Measurements from ENCODE around the gene TAB2.

DNA sequence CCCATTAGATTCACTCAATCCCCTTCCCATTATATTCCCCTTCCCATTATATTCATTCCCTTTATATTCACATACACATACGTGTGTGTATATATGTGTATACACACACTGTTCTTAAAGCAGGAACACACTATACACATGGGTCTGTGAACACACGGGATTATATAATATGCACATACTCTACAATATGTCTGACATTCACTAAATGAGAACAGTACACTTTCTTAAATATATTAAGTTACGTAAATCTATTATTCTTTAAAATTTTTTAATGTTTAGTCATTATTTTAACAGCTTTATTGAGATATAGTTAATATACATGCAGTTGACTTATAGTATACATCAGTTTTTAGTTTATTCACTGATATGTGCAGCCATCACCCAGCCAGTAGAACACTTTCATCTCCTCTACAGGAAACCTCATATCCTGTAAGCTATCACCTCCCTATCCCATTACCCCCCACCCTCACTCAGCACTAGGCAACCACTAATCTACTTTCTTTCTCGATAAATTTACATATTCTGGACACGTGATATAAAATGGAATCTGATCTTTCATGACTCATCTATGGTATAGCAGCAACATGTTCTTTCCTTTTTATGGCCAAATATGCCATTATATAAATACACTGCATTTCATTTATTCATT, 68.6 kb downstream of the TAB2 start:
- TF ChIP-seq, protein P1, sequence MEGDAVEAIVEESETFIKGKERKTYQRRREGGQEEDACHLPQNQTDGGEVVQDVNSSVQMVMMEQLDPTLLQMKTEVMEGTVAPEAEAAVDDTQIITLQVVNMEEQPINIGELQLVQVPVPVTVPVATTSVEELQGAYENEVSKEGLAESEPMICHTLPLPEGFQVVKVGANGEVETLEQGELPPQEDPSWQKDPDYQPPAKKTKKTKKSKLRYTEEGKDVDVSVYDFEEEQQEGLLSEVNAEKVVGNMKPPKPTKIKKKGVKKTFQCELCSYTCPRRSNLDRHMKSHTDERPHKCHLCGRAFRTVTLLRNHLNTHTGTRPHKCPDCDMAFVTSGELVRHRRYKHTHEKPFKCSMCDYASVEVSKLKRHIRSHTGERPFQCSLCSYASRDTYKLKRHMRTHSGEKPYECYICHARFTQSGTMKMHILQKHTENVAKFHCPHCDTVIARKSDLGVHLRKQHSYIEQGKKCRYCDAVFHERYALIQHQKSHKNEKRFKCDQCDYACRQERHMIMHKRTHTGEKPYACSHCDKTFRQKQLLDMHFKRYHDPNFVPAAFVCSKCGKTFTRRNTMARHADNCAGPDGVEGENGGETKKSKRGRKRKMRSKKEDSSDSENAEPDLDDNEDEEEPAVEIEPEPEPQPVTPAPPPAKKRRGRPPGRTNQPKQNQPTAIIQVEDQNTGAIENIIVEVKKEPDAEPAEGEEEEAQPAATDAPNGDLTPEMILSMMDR (IDR thresholded peaks at IDR 0.05; ENCODE audit: poor library complexity), result no peak
- TF ChIP-seq EZH2 (IDR thresholded peaks at IDR 0.05; ENCODE audit: borderline replicate concordance), result no peak
